ENCODE data around the gene NAP1L4.
"Not testable (repeated sequence)": the region's sequence is repeated elsewhere in the genome, so short reads cannot be mapped to it uniquely, and the experiment has no call there.

NAP1L4 gene

GRCh38 chr11:2940921-2941821, 51.0 kb downstream of the NAP1L4 start:
- H3K36me3 ChIP-seq (ENCODE audit: insufficient read depth), result no peaks in the 10 kb centered on the region

GRCh38 chr11:2940147-2940920, 51.8 kb downstream of the NAP1L4 start:
- Histone ChIP-seq H3K4me3 (IDR thresholded peaks at IDR 0.05; ENCODE audit: insufficient read depth, low read depth, low read length) (no peak overlapping the region), H3K27me3 (ENCODE audit: insufficient read depth, low read depth) (no peaks in the 10 kb centered on the region), H4K20me1 (ENCODE audit: insufficient read depth) (no peaks in the 10 kb centered on the region), H3K9ac (no peak overlapping the region), H3K36me3 (ENCODE audit: insufficient read depth) (no peaks in the 10 kb centered on the region), H3K4me1 (ENCODE audit: low read depth, poor library complexity, severe bottlenecking) (no peaks in the 10 kb centered on the region), H3K4me2 (no peak overlapping the region), H2AFZ (ENCODE audit: low read depth) (no peak overlapping the region), H3K27ac (no peak overlapping the region), H3K79me2 (ENCODE audit: insufficient read depth, low read depth) (no peaks in the 10 kb centered on the region)
- no peak for TF ChIP-seq CTCF (conservative IDR thresholded peaks at IDR 0.05; ENCODE audit: low read depth, low read length)

More at GRCh38 chr11:2940921-2941821, 51.0 kb downstream of the NAP1L4 start:
- Histone ChIP-seq H3K27me3 (ENCODE audit: insufficient read depth, low read depth) (no peaks in the 10 kb centered on the region), H3K4me2 (no peak overlapping the region), H3K27ac (no peak overlapping the region), H3K79me2 (ENCODE audit: insufficient read depth, low read depth) (no peaks in the 10 kb centered on the region), H4K20me1 (ENCODE audit: insufficient read depth) (no peaks in the 10 kb centered on the region), H2AFZ (ENCODE audit: low read depth) (no peak overlapping the region), H3K9ac (no peak overlapping the region), H3K4me3 (IDR thresholded peaks at IDR 0.05; ENCODE audit: insufficient read depth, low read depth, low read length) (no peak overlapping the region), H3K4me1 (ENCODE audit: low read depth, poor library complexity, severe bottlenecking) (no peaks in the 10 kb centered on the region)
- no peak for TF ChIP-seq CTCF (conservative IDR thresholded peaks at IDR 0.05; ENCODE audit: low read depth, low read length)

GRCh38 chr11:2938458-2939418, 53.4 kb downstream of the NAP1L4 start:
- not testable (repeated sequence) for H3K27me3 ChIP-seq (ENCODE audit: insufficient read depth, low read depth); H3K4me3 ChIP-seq (IDR thresholded peaks at IDR 0.05; ENCODE audit: insufficient read depth, low read depth, low read length); H3K9ac ChIP-seq; H3K4me2 ChIP-seq; H3K36me3 ChIP-seq (ENCODE audit: insufficient read depth); H3K4me1 ChIP-seq (ENCODE audit: low read depth, poor library complexity, severe bottlenecking); H4K20me1 ChIP-seq (ENCODE audit: insufficient read depth); H2AFZ ChIP-seq (ENCODE audit: low read depth); H3K79me2 ChIP-seq (ENCODE audit: insufficient read depth, low read depth); H3K27ac ChIP-seq

GRCh38 chr11:2937641-2938457, 54.3 kb downstream of the NAP1L4 start:
- not testable (repeated sequence) for H3K4me3 ChIP-seq (IDR thresholded peaks at IDR 0.05; ENCODE audit: insufficient read depth, low read depth, low read length); H3K4me2 ChIP-seq; H4K20me1 ChIP-seq (ENCODE audit: insufficient read depth); H3K36me3 ChIP-seq (ENCODE audit: insufficient read depth); H3K79me2 ChIP-seq (ENCODE audit: insufficient read depth, low read depth); H2AFZ ChIP-seq (ENCODE audit: low read depth); H3K27ac ChIP-seq; H3K9ac ChIP-seq; H3K27me3 ChIP-seq (ENCODE audit: insufficient read depth, low read depth)
- H3K4me1 ChIP-seq (ENCODE audit: low read depth, poor library complexity, severe bottlenecking), result peaks cover 13% of the 10 kb centered on the region

Data from KMS-11 (cell line).